ENCODE measurements around the gene FBXL7. TPM values are rescaled to one million over a fixed set of nuclear protein-coding genes. Genes with fewer than 3 reads are reported as not detected.

FBXL7 gene
- total and polyA plus RNA-seq, 4 donors = 1.9 to 15.5 (median 6.6) TPM

GRCh38 chr5:15452030-15452429 lies 48.0 kb upstream of the FBXL7 start:
- Histone ChIP-seq H3K9ac (ENCODE audit: insufficient read depth in 1 of 2, low read length in 2 of 2) (no peak overlapping the region), H3K4me3 (no peak overlapping the region), H3K27me3 (ENCODE audit: control insufficient read depth in 3 of 3, insufficient read depth in 3 of 3, low read length in 2 of 3) (no peaks in the 10 kb centered on the region), H3K9me3 (ENCODE audit: control insufficient read depth in 4 of 4, insufficient read depth in 3 of 4, low read length in 3 of 4) (peaks cover 0 to 9% (median 0%) of the 10 kb centered on the region in 4 donors), H3K27ac (ENCODE audit: low read depth in 1 of 2, low read length in 1 of 2) (no peak overlapping the region), H3K36me3 (ENCODE audit: control insufficient read depth in 4 of 4, insufficient read depth in 4 of 4, low read length in 4 of 4) (no peaks in the 10 kb centered on the region), H3K4me1 (ENCODE audit: control insufficient read depth in 5 of 5, insufficient read depth in 5 of 5, low read length in 5 of 5) (peaks cover 0 to 4% (median 0%) of the 10 kb centered on the region in 5 donors)
- TF ChIP-seq, protein P1, sequence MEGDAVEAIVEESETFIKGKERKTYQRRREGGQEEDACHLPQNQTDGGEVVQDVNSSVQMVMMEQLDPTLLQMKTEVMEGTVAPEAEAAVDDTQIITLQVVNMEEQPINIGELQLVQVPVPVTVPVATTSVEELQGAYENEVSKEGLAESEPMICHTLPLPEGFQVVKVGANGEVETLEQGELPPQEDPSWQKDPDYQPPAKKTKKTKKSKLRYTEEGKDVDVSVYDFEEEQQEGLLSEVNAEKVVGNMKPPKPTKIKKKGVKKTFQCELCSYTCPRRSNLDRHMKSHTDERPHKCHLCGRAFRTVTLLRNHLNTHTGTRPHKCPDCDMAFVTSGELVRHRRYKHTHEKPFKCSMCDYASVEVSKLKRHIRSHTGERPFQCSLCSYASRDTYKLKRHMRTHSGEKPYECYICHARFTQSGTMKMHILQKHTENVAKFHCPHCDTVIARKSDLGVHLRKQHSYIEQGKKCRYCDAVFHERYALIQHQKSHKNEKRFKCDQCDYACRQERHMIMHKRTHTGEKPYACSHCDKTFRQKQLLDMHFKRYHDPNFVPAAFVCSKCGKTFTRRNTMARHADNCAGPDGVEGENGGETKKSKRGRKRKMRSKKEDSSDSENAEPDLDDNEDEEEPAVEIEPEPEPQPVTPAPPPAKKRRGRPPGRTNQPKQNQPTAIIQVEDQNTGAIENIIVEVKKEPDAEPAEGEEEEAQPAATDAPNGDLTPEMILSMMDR (IDR thresholded peaks at IDR 0.05; ENCODE audit: control extremely low read depth, extremely low read depth) = no peak
- DNase-seq (no peak), ATAC-seq (ENCODE audit: insufficient read depth, low FRiP score) (no peak)
- WGBS, 2 donors = 50 to 56% methylated on average over 1 of the region's 1 CpG

DNA sequence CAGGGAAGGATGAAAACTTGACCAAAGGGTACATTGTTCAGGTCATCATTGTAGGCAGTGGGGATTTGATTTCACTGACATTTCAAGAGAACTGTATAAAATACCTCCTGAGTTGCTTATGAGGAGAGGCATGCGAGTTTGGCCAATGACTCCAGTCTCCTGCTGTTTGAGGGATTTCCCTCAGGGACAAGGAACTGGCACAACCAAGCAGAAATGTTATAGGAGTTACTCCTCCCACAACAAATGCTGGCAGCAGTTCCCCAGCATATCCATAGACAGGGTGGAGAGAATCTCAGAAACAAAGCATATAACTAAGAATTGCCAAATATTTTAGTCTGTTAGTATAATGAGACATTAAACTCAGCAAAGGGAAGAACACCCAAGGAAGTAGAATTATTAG lies 47.2 kb upstream of the FBXL7 start:
- H3K27me3 ChIP-seq (ENCODE audit: control insufficient read depth in 3 of 3, insufficient read depth in 3 of 3, low read length in 2 of 3) = no peaks in the 10 kb centered on the region
- H3K27ac ChIP-seq (ENCODE audit: low read depth in 1 of 2, low read length in 1 of 2) = no peak overlapping the region
- H3K4me1 ChIP-seq (ENCODE audit: control insufficient read depth in 5 of 5, insufficient read depth in 5 of 5, low read length in 5 of 5) = peaks cover 0 to 3% (median 0%) of the 10 kb centered on the region in 5 donors
- H3K36me3 ChIP-seq (ENCODE audit: control insufficient read depth in 4 of 4, insufficient read depth in 4 of 4, low read length in 4 of 4) = no peaks in the 10 kb centered on the region
- TF ChIP-seq, protein P1 (IDR thresholded peaks at IDR 0.05; ENCODE audit: control extremely low read depth, extremely low read depth) = no peak
- peaks cover 0 to 9% (median 0%) of the 10 kb centered on the region in 4 donors for H3K9me3 ChIP-seq (ENCODE audit: control insufficient read depth in 4 of 4, insufficient read depth in 3 of 4, low read length in 3 of 4)
- 79 to 96% methylated on average over 1 of the region's 1 CpG for WGBS, 2 donors
- no peak for ATAC-seq (ENCODE audit: insufficient read depth, low FRiP score)
- H3K9ac ChIP-seq (ENCODE audit: insufficient read depth in 1 of 2, low read length in 2 of 2) = no peak overlapping the region
- H3K4me3 ChIP-seq = no peak overlapping the region
- peak; percentile 19 to 39 (median 32) for DNase-seq

DNA sequence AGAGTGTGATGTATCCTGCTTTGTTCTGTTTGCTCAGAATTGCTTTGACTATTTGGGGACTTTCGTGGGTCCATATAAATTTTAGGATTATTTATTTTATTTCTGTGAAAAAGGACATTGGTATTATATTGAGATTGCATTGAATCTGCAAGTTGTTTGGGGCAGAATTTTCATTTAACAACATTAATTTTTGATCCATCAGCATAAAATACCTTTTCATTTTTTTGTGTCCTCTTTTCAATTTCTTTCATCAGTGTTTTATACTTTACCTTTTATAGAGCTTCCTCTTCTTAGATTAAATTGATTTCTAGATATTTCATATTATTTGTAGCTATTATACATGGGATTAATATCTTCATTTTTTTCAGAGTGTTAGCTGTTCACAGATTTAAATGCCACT lies 40.8 kb upstream of the FBXL7 start:
- DNase-seq = no peak
- 67 to 85% methylated on average over 1 of the region's 1 CpG for WGBS, 2 donors
- H3K27me3 ChIP-seq (ENCODE audit: control insufficient read depth in 3 of 3, insufficient read depth in 3 of 3, low read length in 2 of 3) = no peaks in the 10 kb centered on the region
- H3K4me3 ChIP-seq = no peak overlapping the region
- no peaks in the 10 kb centered on the region for H3K36me3 ChIP-seq (ENCODE audit: control insufficient read depth in 4 of 4, insufficient read depth in 4 of 4, low read length in 4 of 4)
- H3K9me3 ChIP-seq (ENCODE audit: control insufficient read depth in 4 of 4, insufficient read depth in 3 of 4, low read length in 3 of 4) = peaks cover 0 to 3% (median 1%) of the 10 kb centered on the region in 4 donors
- ATAC-seq (ENCODE audit: insufficient read depth, low FRiP score) = no peak
- TF ChIP-seq, protein P1 (IDR thresholded peaks at IDR 0.05; ENCODE audit: control extremely low read depth, extremely low read depth) = no peak
- no peaks in the 10 kb centered on the region for H3K4me1 ChIP-seq (ENCODE audit: control insufficient read depth in 5 of 5, insufficient read depth in 5 of 5, low read length in 5 of 5)
- H3K9ac ChIP-seq (ENCODE audit: insufficient read depth in 1 of 2, low read length in 2 of 2) = no peak overlapping the region
- no peak overlapping the region for H3K27ac ChIP-seq (ENCODE audit: low read depth in 1 of 2, low read length in 1 of 2)
